ENCODE results near the gene ADGRD1.

ADGRD1 gene

GRCh38 chr12:130965668-130966067 is 12.0 kb downstream of the ADGRD1 start:
- H4K20me1 ChIP-seq (ENCODE audit: insufficient read depth, low read length), result no peaks in the 10 kb centered on the region
- H3K79me2 ChIP-seq (ENCODE audit: insufficient read depth, low read length), result no peaks in the 10 kb centered on the region
- H3K4me3 ChIP-seq (ENCODE audit: low read depth, low read length, poor library complexity, severe bottlenecking), result no peak overlapping the region
- no peaks in the 10 kb centered on the region for H3K9me2 ChIP-seq (ENCODE audit: low read depth, low read length)
- TF ChIP-seq, protein P1, sequence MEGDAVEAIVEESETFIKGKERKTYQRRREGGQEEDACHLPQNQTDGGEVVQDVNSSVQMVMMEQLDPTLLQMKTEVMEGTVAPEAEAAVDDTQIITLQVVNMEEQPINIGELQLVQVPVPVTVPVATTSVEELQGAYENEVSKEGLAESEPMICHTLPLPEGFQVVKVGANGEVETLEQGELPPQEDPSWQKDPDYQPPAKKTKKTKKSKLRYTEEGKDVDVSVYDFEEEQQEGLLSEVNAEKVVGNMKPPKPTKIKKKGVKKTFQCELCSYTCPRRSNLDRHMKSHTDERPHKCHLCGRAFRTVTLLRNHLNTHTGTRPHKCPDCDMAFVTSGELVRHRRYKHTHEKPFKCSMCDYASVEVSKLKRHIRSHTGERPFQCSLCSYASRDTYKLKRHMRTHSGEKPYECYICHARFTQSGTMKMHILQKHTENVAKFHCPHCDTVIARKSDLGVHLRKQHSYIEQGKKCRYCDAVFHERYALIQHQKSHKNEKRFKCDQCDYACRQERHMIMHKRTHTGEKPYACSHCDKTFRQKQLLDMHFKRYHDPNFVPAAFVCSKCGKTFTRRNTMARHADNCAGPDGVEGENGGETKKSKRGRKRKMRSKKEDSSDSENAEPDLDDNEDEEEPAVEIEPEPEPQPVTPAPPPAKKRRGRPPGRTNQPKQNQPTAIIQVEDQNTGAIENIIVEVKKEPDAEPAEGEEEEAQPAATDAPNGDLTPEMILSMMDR (IDR thresholded peaks at IDR 0.05; ENCODE audit: low read length), result no peak
- TF ChIP-seq EZH2 (IDR thresholded peaks at IDR 0.05; ENCODE audit: borderline replicate concordance, low read length), result no peak
- no peak overlapping the region for H3K4me2 ChIP-seq (ENCODE audit: low read length)
- H3F3A ChIP-seq (ENCODE audit: insufficient read depth, low read length), result no peaks in the 10 kb centered on the region
- H2AFZ ChIP-seq (ENCODE audit: low read length), result no peak overlapping the region
- no peaks in the 10 kb centered on the region for H3K36me3 ChIP-seq (ENCODE audit: insufficient read depth, low read length)
- peaks cover 8% of the 10 kb centered on the region for H3K4me1 ChIP-seq (ENCODE audit: insufficient read depth, low read length, severe bottlenecking)
- no peak overlapping the region for H3K9ac ChIP-seq (ENCODE audit: low read length)
- H3K27me3 ChIP-seq (ENCODE audit: insufficient read depth, low read length), result no peaks in the 10 kb centered on the region; the same call in 1 of the 2 replicates
- H3K27ac ChIP-seq (ENCODE audit: low read depth, low read length, poor library complexity, severe bottlenecking), result no peak overlapping the region
- no peaks in the 10 kb centered on the region for H3K9me3 ChIP-seq (ENCODE audit: low read length)

- H3K27ac ChIP-seq (ENCODE audit: low read depth, low read length, poor library complexity, severe bottlenecking), result no peak overlapping the region
Observed at GRCh38 chr12:130966443-130967030, 12.8 kb downstream of the ADGRD1 start.

GRCh38 chr12:130967636-130968035 is 13.9 kb downstream of the ADGRD1 start:
- no peak overlapping the region for H3K4me2 ChIP-seq (ENCODE audit: low read length)
- H2AFZ ChIP-seq (ENCODE audit: low read length), result no peak overlapping the region
- H3K27ac ChIP-seq (ENCODE audit: low read depth, low read length, poor library complexity, severe bottlenecking), result no peak overlapping the region
- no peaks in the 10 kb centered on the region for H3K79me2 ChIP-seq (ENCODE audit: insufficient read depth, low read length)
- H3K9me3 ChIP-seq (ENCODE audit: low read length), result no peaks in the 10 kb centered on the region
- H3K4me3 ChIP-seq (ENCODE audit: low read depth, low read length, poor library complexity, severe bottlenecking), result no peak overlapping the region
- no peaks in the 10 kb centered on the region for H3F3A ChIP-seq (ENCODE audit: insufficient read depth, low read length)
- TF ChIP-seq, protein P1 (IDR thresholded peaks at IDR 0.05; ENCODE audit: low read length), result no peak
- H3K36me3 ChIP-seq (ENCODE audit: insufficient read depth, low read length), result no peaks in the 10 kb centered on the region
- H4K20me1 ChIP-seq (ENCODE audit: insufficient read depth, low read length), result no peaks in the 10 kb centered on the region
- H3K9me2 ChIP-seq (ENCODE audit: low read depth, low read length), result no peaks in the 10 kb centered on the region
- H3K9ac ChIP-seq (ENCODE audit: low read length), result no peak overlapping the region
- H3K27me3 ChIP-seq (ENCODE audit: insufficient read depth, low read length), result no peaks in the 10 kb centered on the region; the same call in 1 of the 2 replicates
- H3K4me1 ChIP-seq (ENCODE audit: insufficient read depth, low read length, severe bottlenecking), result peaks cover 10% of the 10 kb centered on the region

More at GRCh38 chr12:130966443-130967030, 12.8 kb downstream of the ADGRD1 start:
- Histone ChIP-seq H3K4me3 (ENCODE audit: low read depth, low read length, poor library complexity, severe bottlenecking) (no peak overlapping the region), H3K9me2 (ENCODE audit: low read depth, low read length) (no peaks in the 10 kb centered on the region), H3K4me1 (ENCODE audit: insufficient read depth, low read length, severe bottlenecking) (peaks cover 10% of the 10 kb centered on the region), H4K20me1 (ENCODE audit: insufficient read depth, low read length) (no peaks in the 10 kb centered on the region), H3F3A (ENCODE audit: insufficient read depth, low read length) (no peaks in the 10 kb centered on the region), H3K36me3 (ENCODE audit: insufficient read depth, low read length) (no peaks in the 10 kb centered on the region), H3K9me3 (ENCODE audit: low read length) (no peaks in the 10 kb centered on the region), H2AFZ (ENCODE audit: low read length) (no peak overlapping the region), H3K79me2 (ENCODE audit: insufficient read depth, low read length) (no peaks in the 10 kb centered on the region), H3K27me3 (ENCODE audit: insufficient read depth, low read length) (no peaks in the 10 kb centered on the region; the same call in 1 of the 2 replicates), H3K9ac (ENCODE audit: low read length) (no peak overlapping the region), H3K4me2 (ENCODE audit: low read length) (no peak overlapping the region)
- TF ChIP-seq EZH2 (IDR thresholded peaks at IDR 0.05; ENCODE audit: borderline replicate concordance, low read length), result no peak
- TF ChIP-seq, protein P1 (IDR thresholded peaks at IDR 0.05; ENCODE audit: low read length), result no peak

Data from OCI-LY1 (cell line).